DND-41 (cell line): ENCODE results near the gene DZIP3.
"Not testable (repeated sequence)": the region's sequence is repeated elsewhere in the genome, so short reads cannot be mapped to it uniquely, and the experiment has no call there.

ENCODE experiments used
- ATAC-seq: fragments of 200-7000 bp; cut with Tn5 transposase; 3 replicates; pipeline ENCODE4 v1.9.1; 2021; ENCODE audit warnings: low read depth; ENCODE audit not compliant: insufficient read depth
- DNase-seq: peaks from one replicate; pipeline ENCODE4 v3.0.0-alpha.2; 2020
- H2AFZ ChIP-seq: 2 replicates; pipeline ENCODE4 v1.6.0; 2012; ENCODE audit warnings: low read depth, low read length
- H3K27ac ChIP-seq: 2 replicates; pipeline ENCODE4 v1.5.1; 2012; ENCODE audit warnings: low read length, inconsistent platforms
- H3K27me3 ChIP-seq: fragments of 200-600 bp; sonication (generic); 2 replicates; pipeline ENCODE4 v1.6.0; 2012; ENCODE audit warnings: low read length, mild to moderate bottlenecking, inconsistent platforms; ENCODE audit not compliant: insufficient read depth, poor library complexity
- H3K36me3 ChIP-seq: 2 replicates; pipeline ENCODE4 v1.5.1; 2012; ENCODE audit warnings: low read length, inconsistent platforms; ENCODE audit not compliant: insufficient read depth
- H3K4me1 ChIP-seq: 2 replicates; pipeline ENCODE4 v1.5.1; 2012; ENCODE audit warnings: mild to moderate bottlenecking, low read length; ENCODE audit not compliant: insufficient read depth
- H3K4me2 ChIP-seq: 2 replicates; pipeline ENCODE4 v1.6.0; 2012; ENCODE audit warnings: mild to moderate bottlenecking, moderate library complexity, low read length, inconsistent platforms; ENCODE audit not compliant: insufficient read depth
- H3K4me3 ChIP-seq, 2 experiments: fragments of 200-600 bp in 1 of 2; shearing (Covaris generic) in 1 of 2; 2 replicates each; pipeline ENCODE4 v1.5.1; 2012 to 2016; ENCODE audit warnings: inconsistent platforms in 2 of 2, low read length in 2 of 2, mild to moderate bottlenecking in 2 of 2, low read depth in 1 of 2, moderate library complexity in 1 of 2
- H3K79me2 ChIP-seq: 2 replicates; pipeline ENCODE4 v1.6.0; 2012; ENCODE audit warnings: low read length, inconsistent platforms; ENCODE audit not compliant: insufficient read depth
- H3K9ac ChIP-seq: 2 replicates; pipeline ENCODE4 v1.6.0; 2012; ENCODE audit warnings: low read depth, mild to moderate bottlenecking, inconsistent platforms, low read length, moderate library complexity
- H3K9me3 ChIP-seq: 2 replicates; pipeline ENCODE4 v1.5.1; 2012; ENCODE audit warnings: low read length, moderate library complexity, mild to moderate bottlenecking, inconsistent platforms; ENCODE audit not compliant: insufficient read depth, severe bottlenecking
- H4K20me1 ChIP-seq: 2 replicates; pipeline ENCODE4 v1.6.0; 2012; ENCODE audit warnings: low read length; ENCODE audit not compliant: insufficient read depth
- EZH2 ChIP-seq: IDR thresholded peaks from 3 replicates; pipeline ENCODE4 v1.6.1; 2012; ENCODE audit warnings: borderline replicate concordance, low read depth, mild to moderate bottlenecking, moderate library complexity, low read length, inconsistent platforms; ENCODE audit not compliant: severe bottlenecking
- TF ChIP-seq, protein P1 (sequence below): IDR thresholded peaks from 2 replicates; pipeline ENCODE4 v1.5.1; 2012; ENCODE audit warnings: borderline replicate concordance, low read length, moderate library complexity, mild to moderate bottlenecking; ENCODE audit not compliant: poor library complexity, severe bottlenecking; ENCODE audit errors: extremely low read depth

Gene DZIP3

GRCh38 chr3:108673988-108674661 is 84.6 kb downstream of the DZIP3 start:
- ATAC-seq (no peak), DNase-seq (no peak)
- H3K4me2 ChIP-seq: no peak overlapping the region
- no peaks in the 10 kb centered on the region for H3K36me3 ChIP-seq
- no peaks in the 10 kb centered on the region for H3K27me3 ChIP-seq
- no peak overlapping the region for H3K9ac ChIP-seq
- H3K9me3 ChIP-seq: no peaks in the 10 kb centered on the region
- H3K4me3 ChIP-seq: no peak overlapping the region
- H4K20me1 ChIP-seq: no peaks in the 10 kb centered on the region
- H3K4me1 ChIP-seq: no peaks in the 10 kb centered on the region
- no peak overlapping the region for H2AFZ ChIP-seq
- no peaks in the 10 kb centered on the region for H3K79me2 ChIP-seq
- TF ChIP-seq, protein P1, sequence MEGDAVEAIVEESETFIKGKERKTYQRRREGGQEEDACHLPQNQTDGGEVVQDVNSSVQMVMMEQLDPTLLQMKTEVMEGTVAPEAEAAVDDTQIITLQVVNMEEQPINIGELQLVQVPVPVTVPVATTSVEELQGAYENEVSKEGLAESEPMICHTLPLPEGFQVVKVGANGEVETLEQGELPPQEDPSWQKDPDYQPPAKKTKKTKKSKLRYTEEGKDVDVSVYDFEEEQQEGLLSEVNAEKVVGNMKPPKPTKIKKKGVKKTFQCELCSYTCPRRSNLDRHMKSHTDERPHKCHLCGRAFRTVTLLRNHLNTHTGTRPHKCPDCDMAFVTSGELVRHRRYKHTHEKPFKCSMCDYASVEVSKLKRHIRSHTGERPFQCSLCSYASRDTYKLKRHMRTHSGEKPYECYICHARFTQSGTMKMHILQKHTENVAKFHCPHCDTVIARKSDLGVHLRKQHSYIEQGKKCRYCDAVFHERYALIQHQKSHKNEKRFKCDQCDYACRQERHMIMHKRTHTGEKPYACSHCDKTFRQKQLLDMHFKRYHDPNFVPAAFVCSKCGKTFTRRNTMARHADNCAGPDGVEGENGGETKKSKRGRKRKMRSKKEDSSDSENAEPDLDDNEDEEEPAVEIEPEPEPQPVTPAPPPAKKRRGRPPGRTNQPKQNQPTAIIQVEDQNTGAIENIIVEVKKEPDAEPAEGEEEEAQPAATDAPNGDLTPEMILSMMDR: no peak
- TF ChIP-seq EZH2: no peak
- no peak overlapping the region for H3K27ac ChIP-seq

DNA sequence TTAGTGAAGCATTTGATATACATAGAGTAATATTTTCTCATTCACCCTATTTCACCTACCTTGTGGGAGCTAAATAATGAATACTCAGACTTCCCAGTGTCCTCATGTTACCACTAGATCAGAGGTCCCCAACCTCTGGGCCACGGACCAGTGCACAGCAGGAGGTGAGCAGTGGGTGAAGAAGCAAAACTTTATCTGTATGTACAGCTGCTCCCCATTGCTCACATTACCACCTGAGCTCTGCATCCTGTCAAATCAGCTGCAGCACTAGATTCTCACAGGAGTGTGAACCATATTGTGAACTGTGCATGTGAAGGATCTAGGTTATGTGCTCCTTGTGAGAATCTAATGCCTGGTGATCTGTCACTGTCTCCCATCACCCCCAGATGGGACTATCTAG is 88.3 kb downstream of the DZIP3 start:
- Histone ChIP-seq H3K79me2 (no peaks in the 10 kb centered on the region), H3K4me3 (no peak overlapping the region), H3K27me3 (no peaks in the 10 kb centered on the region), H3K4me2 (no peak overlapping the region), H3K4me1 (no peaks in the 10 kb centered on the region), H4K20me1 (no peaks in the 10 kb centered on the region), H3K9me3 (no peaks in the 10 kb centered on the region), H3K27ac (no peak overlapping the region), H2AFZ (no peak overlapping the region), H3K36me3 (no peaks in the 10 kb centered on the region), H3K9ac (no peak overlapping the region)
- no peak for DNase-seq
- TF ChIP-seq, protein P1: no peak
- no peak for TF ChIP-seq EZH2
- ATAC-seq: no peak

GRCh38 chr3:108692286-108692685 is 102.8 kb downstream of the DZIP3 start:
- not testable (repeated sequence) for ATAC-seq, H3K27me3 ChIP-seq, H3K79me2 ChIP-seq, H2AFZ ChIP-seq, DNase-seq, H3K4me1 ChIP-seq, H3K27ac ChIP-seq, H3K9ac ChIP-seq, H4K20me1 ChIP-seq, H3K4me3 ChIP-seq, H3K9me3 ChIP-seq, H3K4me2 ChIP-seq
- H3K36me3 ChIP-seq: peaks cover 15% of the 10 kb centered on the region; the same call in 1 of the 2 replicates

GRCh38 chr3:108698461-108698860 is 108.9 kb downstream of the DZIP3 start:
- Histone ChIP-seq H3K27me3 (no peaks in the 10 kb centered on the region), H3K4me3 (no peak overlapping the region), H3K9ac (no peak overlapping the region), H2AFZ (no peak overlapping the region), H3K9me3 (peaks cover 3% of the 10 kb centered on the region), H3K27ac (no peak overlapping the region), H3K36me3 (peaks cover 3% of the 10 kb centered on the region; the same call in 1 of the 2 replicates), H3K4me1 (no peaks in the 10 kb centered on the region), H3K79me2 (no peaks in the 10 kb centered on the region), H4K20me1 (no peaks in the 10 kb centered on the region), H3K4me2 (no peak overlapping the region)
- TF ChIP-seq, protein P1: no peak
- TF ChIP-seq EZH2: no peak
- ATAC-seq (no peak), DNase-seq (no peak)
